ENCODE results near the gene ROBO2. TPM values are rescaled to one million over a fixed set of nuclear protein-coding genes. Genes with fewer than 3 reads are reported as not detected.

Gene ROBO2
- total and polyA plus RNA-seq, 2 donors from 2014 or later = 1.3 to 1.6 TPM

DNA sequence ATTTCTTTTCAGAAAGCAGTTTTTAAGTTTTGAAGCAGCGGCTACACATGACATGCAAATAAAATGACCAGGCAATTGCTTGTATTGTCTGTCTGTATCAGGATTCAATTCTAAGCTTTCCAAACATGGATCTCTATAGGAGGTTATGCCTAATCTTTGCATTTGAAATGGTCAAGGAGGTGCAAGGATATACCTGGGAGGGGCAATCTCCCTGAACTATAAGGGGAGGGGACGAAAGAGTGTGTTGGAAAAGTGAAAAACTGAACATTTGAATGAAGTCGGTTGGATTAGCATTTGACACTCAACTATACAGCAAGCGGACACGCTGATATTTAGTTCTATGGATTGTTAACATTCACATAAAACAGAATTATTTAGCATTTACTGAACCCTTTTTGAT lies 11.7 kb downstream of the ROBO2 start:
- H3K4me3 ChIP-seq (ENCODE audit: low read length in 3 of 3) = no peak overlapping the region
- H3K27ac ChIP-seq (ENCODE audit: low read depth in 2 of 2, low read length in 2 of 2) = no peak overlapping the region
- intact Hi-C loops (cut with DNase I) = no loop called here
- no peak overlapping the region for H3K9ac ChIP-seq (ENCODE audit: low read length in 3 of 3)
- H3K9me3 ChIP-seq (ENCODE audit: control insufficient read depth in 2 of 3, insufficient read depth in 1 of 3, low read length in 3 of 3) = no peaks in the 10 kb centered on the region
- FAIRE-seq (no peak), DNase-seq (no peak)
- H3K36me3 ChIP-seq (ENCODE audit: control insufficient read depth in 2 of 3, insufficient read depth in 3 of 3, low read length in 3 of 3) = no peaks in the 10 kb centered on the region
- no peaks in the 10 kb centered on the region for H3K4me1 ChIP-seq (ENCODE audit: control insufficient read depth in 2 of 3, insufficient read depth in 2 of 3, low read depth in 1 of 3, low read length in 3 of 3)
- TF ChIP-seq, protein P1, sequence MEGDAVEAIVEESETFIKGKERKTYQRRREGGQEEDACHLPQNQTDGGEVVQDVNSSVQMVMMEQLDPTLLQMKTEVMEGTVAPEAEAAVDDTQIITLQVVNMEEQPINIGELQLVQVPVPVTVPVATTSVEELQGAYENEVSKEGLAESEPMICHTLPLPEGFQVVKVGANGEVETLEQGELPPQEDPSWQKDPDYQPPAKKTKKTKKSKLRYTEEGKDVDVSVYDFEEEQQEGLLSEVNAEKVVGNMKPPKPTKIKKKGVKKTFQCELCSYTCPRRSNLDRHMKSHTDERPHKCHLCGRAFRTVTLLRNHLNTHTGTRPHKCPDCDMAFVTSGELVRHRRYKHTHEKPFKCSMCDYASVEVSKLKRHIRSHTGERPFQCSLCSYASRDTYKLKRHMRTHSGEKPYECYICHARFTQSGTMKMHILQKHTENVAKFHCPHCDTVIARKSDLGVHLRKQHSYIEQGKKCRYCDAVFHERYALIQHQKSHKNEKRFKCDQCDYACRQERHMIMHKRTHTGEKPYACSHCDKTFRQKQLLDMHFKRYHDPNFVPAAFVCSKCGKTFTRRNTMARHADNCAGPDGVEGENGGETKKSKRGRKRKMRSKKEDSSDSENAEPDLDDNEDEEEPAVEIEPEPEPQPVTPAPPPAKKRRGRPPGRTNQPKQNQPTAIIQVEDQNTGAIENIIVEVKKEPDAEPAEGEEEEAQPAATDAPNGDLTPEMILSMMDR (IDR thresholded peaks at IDR 0.05; ENCODE audit: borderline replicate concordance, extremely low read depth, insufficient read depth) = no peak
- no peaks in the 10 kb centered on the region for H3K27me3 ChIP-seq (ENCODE audit: control insufficient read depth, insufficient read depth, low read length)

DNA sequence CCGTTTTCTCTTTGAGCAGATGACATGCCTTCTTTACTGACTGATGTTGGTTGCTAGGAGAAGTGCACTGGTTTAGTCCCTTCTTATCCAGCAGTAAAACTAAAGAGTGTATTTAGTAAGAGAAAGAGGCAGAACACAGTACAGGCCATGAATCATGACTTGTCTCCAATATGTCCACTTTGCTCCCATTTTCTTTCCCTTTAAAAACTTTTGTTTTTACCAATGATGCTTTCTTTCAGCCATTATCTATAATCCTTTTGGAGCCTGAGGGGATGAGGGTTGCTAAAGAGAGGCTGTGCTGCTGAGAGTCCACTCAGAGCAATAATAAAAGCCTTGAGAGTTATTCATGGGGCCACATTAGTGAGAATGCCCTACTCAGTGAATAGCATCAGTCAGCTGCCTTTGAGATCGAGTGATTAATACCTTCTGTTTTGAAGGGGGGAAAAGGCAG lies 12.2 kb downstream of the ROBO2 start:
- Histone ChIP-seq H3K36me3 (ENCODE audit: control insufficient read depth in 2 of 3, insufficient read depth in 3 of 3, low read length in 3 of 3) (no peaks in the 10 kb centered on the region), H3K9me3 (ENCODE audit: control insufficient read depth in 2 of 3, insufficient read depth in 1 of 3, low read length in 3 of 3) (no peaks in the 10 kb centered on the region), H3K9ac (ENCODE audit: low read length in 3 of 3) (no peak overlapping the region), H3K27me3 (ENCODE audit: control insufficient read depth, insufficient read depth, low read length) (no peaks in the 10 kb centered on the region), H3K4me3 (ENCODE audit: low read length in 3 of 3) (no peak overlapping the region), H3K27ac (ENCODE audit: low read depth in 2 of 2, low read length in 2 of 2) (no peak overlapping the region), H3K4me1 (ENCODE audit: control insufficient read depth in 2 of 3, insufficient read depth in 2 of 3, low read depth in 1 of 3, low read length in 3 of 3) (no peaks in the 10 kb centered on the region)
- TF ChIP-seq, protein P1 (IDR thresholded peaks at IDR 0.05; ENCODE audit: borderline replicate concordance, extremely low read depth, insufficient read depth) = no peak
- no peak for DNase-seq
- intact Hi-C loops (cut with DNase I) = no loop called here
- FAIRE-seq = no peak

DNA sequence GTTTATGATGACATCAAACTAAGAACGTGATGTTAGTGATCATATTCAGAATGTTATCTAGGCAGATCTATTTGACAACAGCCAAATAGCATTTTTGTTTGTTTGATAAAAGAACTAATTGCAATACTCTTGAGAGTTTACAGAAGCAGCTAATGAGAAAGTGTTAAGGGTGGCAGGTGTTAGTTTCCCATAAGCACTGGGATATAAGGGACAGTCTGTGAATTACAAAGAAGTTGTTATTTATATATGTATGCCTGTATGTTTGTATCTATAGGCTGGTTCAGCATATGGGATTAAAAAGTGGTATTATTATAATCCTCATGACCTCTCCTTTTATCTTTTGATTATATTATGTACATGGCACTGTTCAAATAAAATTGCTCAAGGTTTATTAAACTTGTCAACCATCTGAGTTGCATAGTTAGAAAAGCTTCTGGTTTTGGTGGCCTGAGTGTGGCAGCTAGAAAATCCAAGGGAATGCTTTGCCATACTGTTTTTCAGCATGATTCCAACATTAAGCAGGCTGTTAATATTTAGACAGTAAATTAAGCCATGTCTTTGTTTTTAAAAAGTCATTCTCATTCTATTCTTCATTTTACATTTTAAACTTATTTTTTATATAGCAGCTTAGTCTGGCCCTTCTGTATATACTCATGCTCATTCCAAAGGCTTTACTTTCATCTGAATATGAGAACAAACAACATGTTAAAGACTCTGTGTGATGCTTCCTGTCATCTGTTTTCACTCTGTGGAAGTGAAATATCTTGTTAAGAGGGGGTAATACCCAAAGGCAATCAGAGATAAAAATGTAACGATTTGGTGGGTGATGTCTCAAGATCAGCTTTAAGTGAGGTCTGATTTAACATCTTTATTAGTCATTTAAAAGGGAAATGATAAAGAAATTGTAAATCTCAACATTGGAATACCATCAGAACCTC lies 13.1 kb downstream of the ROBO2 start:
- H3K9me3 ChIP-seq (ENCODE audit: control insufficient read depth in 2 of 3, insufficient read depth in 1 of 3, low read length in 3 of 3) = no peaks in the 10 kb centered on the region
- no peak overlapping the region for H3K4me3 ChIP-seq (ENCODE audit: low read length in 3 of 3)
- no peak overlapping the region for H3K9ac ChIP-seq (ENCODE audit: low read length in 3 of 3)
- FAIRE-seq = no peak
- DNase-seq = no peak
- H3K4me1 ChIP-seq (ENCODE audit: control insufficient read depth in 2 of 3, insufficient read depth in 2 of 3, low read depth in 1 of 3, low read length in 3 of 3) = no peaks in the 10 kb centered on the region
- H3K36me3 ChIP-seq (ENCODE audit: control insufficient read depth in 2 of 3, insufficient read depth in 3 of 3, low read length in 3 of 3) = no peaks in the 10 kb centered on the region
- intact Hi-C loops (cut with DNase I) = no loop called here
- TF ChIP-seq, protein P1 (IDR thresholded peaks at IDR 0.05; ENCODE audit: borderline replicate concordance, extremely low read depth, insufficient read depth) = no peak
- no peaks in the 10 kb centered on the region for H3K27me3 ChIP-seq (ENCODE audit: control insufficient read depth, insufficient read depth, low read length)
- H3K27ac ChIP-seq (ENCODE audit: low read depth in 2 of 2, low read length in 2 of 2) = no peak overlapping the region
